Measurements from ENCODE around the gene SPPL2A. TPM values are rescaled to one million over a fixed set of nuclear protein-coding genes. Genes with fewer than 3 reads are reported as not detected.

Gene SPPL2A
- total and polyA plus RNA-seq, 2 experiments from 2014 or later = 111 to 141 TPM

GRCh38 chr15:50686469-50687301 is 78.8 kb downstream of the SPPL2A start, which contains the start of gene TRPM7:
Gene TRPM7, minus strand, starts transcription at chr15:50686797. Its CDS starts 264 bp downstream, at chr15:50686533.
- Histone ChIP-seq H3K27ac (peak within 1 kb of the TSS; percentile 99), H3K4me1 (ENCODE audit: insufficient read depth) (peaks cover 9% of the 10 kb centered on the region), H3K79me2 (peaks cover 47% of the 10 kb centered on the region), H3K4me3 (peak within 1 kb of the TSS; percentile 100), H3K4me2 (peak within 1 kb of the TSS; percentile 93), H2AFZ (peak within 1 kb of the TSS; percentile 96), H4K20me1 (ENCODE audit: insufficient read depth, poor library complexity, severe bottlenecking) (peaks cover 34% of the 10 kb centered on the region), H3K9me2 (replicated peaks; ENCODE audit: insufficient read depth) (no peaks in the 10 kb centered on the region), H3K9me3 (ENCODE audit: low read depth) (no peaks in the 10 kb centered on the region), H3K27me3 (no peaks in the 10 kb centered on the region), H3K36me3 (replicated peaks; ENCODE audit: insufficient read depth, low read depth) (no peaks in the 10 kb centered on the region)
- peak; percentile 95 for DNase-seq (ENCODE audit: low spot score)
- WGBS (ENCODE audit: low lambda C conversion rate, missing lambda C conversion rate) = under 1% methylated on average over 78 of the region's 80 CpGs
- TF ChIP-seq CTCF (IDR thresholded peaks at IDR 0.05; ENCODE audit: poor library complexity) (no peak), EZH2phosphoT487 (IDR thresholded peaks at IDR 0.05; ENCODE audit: low read depth, severe bottlenecking, unreplicated experiment) (no peak), EZH2 (IDR thresholded peaks at IDR 0.05; ENCODE audit: borderline replicate concordance) (no peak)

GRCh38 chr15:50685976-50686468 is 79.5 kb downstream of the SPPL2A start:
- Histone ChIP-seq H3K27me3 (no peaks in the 10 kb centered on the region), H3K4me2 (peak overlapping the region; percentile 93), H3K4me3 (peak overlapping the region; percentile 100), H2AFZ (peak overlapping the region; percentile 96), H3K36me3 (replicated peaks; ENCODE audit: insufficient read depth, low read depth) (no peaks in the 10 kb centered on the region), H4K20me1 (ENCODE audit: insufficient read depth, poor library complexity, severe bottlenecking) (peaks cover 40% of the 10 kb centered on the region), H3K4me1 (ENCODE audit: insufficient read depth) (peaks cover 9% of the 10 kb centered on the region), H3K9me3 (ENCODE audit: low read depth) (no peaks in the 10 kb centered on the region), H3K9me2 (replicated peaks; ENCODE audit: insufficient read depth) (no peaks in the 10 kb centered on the region), H3K79me2 (peaks cover 54% of the 10 kb centered on the region), H3K27ac (peak overlapping the region; percentile 99)
- whole genome bisulfite sequencing (ENCODE audit: low lambda C conversion rate, missing lambda C conversion rate) = under 1% methylated on average over 30 of the region's 30 CpGs
- TF ChIP-seq EZH2phosphoT487 (IDR thresholded peaks at IDR 0.05; ENCODE audit: low read depth, severe bottlenecking, unreplicated experiment) = no peak
- no peak for TF ChIP-seq CTCF (IDR thresholded peaks at IDR 0.05; ENCODE audit: poor library complexity)
- no peak for TF ChIP-seq EZH2 (IDR thresholded peaks at IDR 0.05; ENCODE audit: borderline replicate concordance)
- peak; percentile 82 for DNase-seq (ENCODE audit: low spot score)

- no peak for DNase-seq (ENCODE audit: low spot score)
- Histone ChIP-seq H3K79me2 (peaks cover 60% of the 10 kb centered on the region), H3K9me2 (replicated peaks; ENCODE audit: insufficient read depth) (no peaks in the 10 kb centered on the region), H3K36me3 (replicated peaks; ENCODE audit: insufficient read depth, low read depth) (no peaks in the 10 kb centered on the region), H4K20me1 (ENCODE audit: insufficient read depth, poor library complexity, severe bottlenecking) (peaks cover 46% of the 10 kb centered on the region), H3K4me1 (ENCODE audit: insufficient read depth) (peaks cover 9% of the 10 kb centered on the region), H3K4me2 (peak overlapping the region; percentile 93), H3K9me3 (ENCODE audit: low read depth) (no peaks in the 10 kb centered on the region), H2AFZ (peak overlapping the region; percentile 96), H3K27ac (peak overlapping the region; percentile 99), H3K4me3 (peak overlapping the region; percentile 100), H3K27me3 (no peaks in the 10 kb centered on the region)
- WGBS (ENCODE audit: low lambda C conversion rate, missing lambda C conversion rate) = 34% methylated on average over 22 of the region's 22 CpGs
- TF ChIP-seq EZH2 (IDR thresholded peaks at IDR 0.05; ENCODE audit: borderline replicate concordance) (no peak), CTCF (IDR thresholded peaks at IDR 0.05; ENCODE audit: poor library complexity) (peak; percentile 26)
Observed at GRCh38 chr15:50685191-50685975, 80.1 kb downstream of the SPPL2A start.
